ENCODE results near the gene CYP51A1.
"Not testable (repeated sequence)": the region's sequence is repeated elsewhere in the genome, so short reads cannot be mapped to it uniquely, and the experiment has no call there.

Gene CYP51A1

GRCh38 chr7:92095380-92095779 lies 38.9 kb downstream of the CYP51A1 start:
- Histone ChIP-seq H4K91ac (ENCODE audit: low read length) (no peak overlapping the region), H3K4me2 (ENCODE audit: low read length, poor library complexity, severe bottlenecking) (no peak overlapping the region), H3K4ac (ENCODE audit: low read depth in 1 of 2, low read length in 2 of 2) (no peak overlapping the region), H2BK5ac (ENCODE audit: low read depth, low read length, poor library complexity, severe bottlenecking) (no peak overlapping the region), H3K9me3 (ENCODE audit: control insufficient read depth, low read length) (no peaks in the 10 kb centered on the region), H2AFZ (ENCODE audit: low read depth, low read length) (no peak overlapping the region), H2BK120ac (ENCODE audit: low read depth, low read length) (no peak overlapping the region), H2BK15ac (ENCODE audit: low read depth, poor library complexity, severe bottlenecking) (no peak overlapping the region), H2BK12ac (ENCODE audit: low read length in 2 of 2) (no peak overlapping the region), H4K8ac (ENCODE audit: low read length) (no peak overlapping the region), H3K36me3 (ENCODE audit: control insufficient read depth in 1 of 2, insufficient read depth in 2 of 2, low read depth in 1 of 2, low read length in 2 of 2) (peaks cover 15 to 81% of the 10 kb centered on the region in 2 experiments), H2AK5ac (ENCODE audit: low read length, severe bottlenecking) (no peak overlapping the region), H3K14ac (ENCODE audit: low read length in 2 of 2) (no peak overlapping the region), H3K27me3 (ENCODE audit: control insufficient read depth in 1 of 2, insufficient read depth in 1 of 2, low read length in 2 of 2) (no peaks in the 10 kb centered on the region), H3K4me3 (ENCODE audit: insufficient read depth in 1 of 2, low read depth in 1 of 2, low read length in 2 of 2) (no peak overlapping the region), H3K27ac (ENCODE audit: low read length, poor library complexity, severe bottlenecking) (no peak overlapping the region), H3K23ac (ENCODE audit: low read length in 2 of 2) (no peak overlapping the region), H3K79me1 (replicated peaks; ENCODE audit: low read length, poor library complexity, severe bottlenecking) (peaks cover 3% of the 10 kb centered on the region), H3K9ac (ENCODE audit: low read length) (no peak overlapping the region), H3K18ac (ENCODE audit: low read depth in 1 of 2, low read length in 2 of 2) (no peak overlapping the region), H3K4me1 (ENCODE audit: control insufficient read depth, insufficient read depth, low read depth, low read length) (no peaks in the 10 kb centered on the region)
- 100% methylated on average over 1 of the region's 1 CpG for WGBS
- no peak for DNase-seq

- Histone ChIP-seq H2BK5ac (ENCODE audit: low read depth, low read length, poor library complexity, severe bottlenecking) (no peak overlapping the region), H3K4me1 (ENCODE audit: control insufficient read depth, insufficient read depth, low read depth, low read length) (no peaks in the 10 kb centered on the region), H3K27ac (ENCODE audit: low read length, poor library complexity, severe bottlenecking) (no peak overlapping the region), H3K23ac (ENCODE audit: low read length in 2 of 2) (no peak overlapping the region), H3K4me2 (ENCODE audit: low read length, poor library complexity, severe bottlenecking) (no peak overlapping the region), H3K4me3 (ENCODE audit: insufficient read depth in 1 of 2, low read depth in 1 of 2, low read length in 2 of 2) (no peak overlapping the region), H3K14ac (ENCODE audit: low read length in 2 of 2) (no peak overlapping the region), H2BK12ac (ENCODE audit: low read length in 2 of 2) (no peak overlapping the region), H3K18ac (ENCODE audit: low read depth in 1 of 2, low read length in 2 of 2) (no peak overlapping the region), H3K9ac (ENCODE audit: low read length) (no peak overlapping the region), H3K4ac (ENCODE audit: low read depth in 1 of 2, low read length in 2 of 2) (no peak overlapping the region), H3K79me1 (replicated peaks; ENCODE audit: low read length, poor library complexity, severe bottlenecking) (peaks cover 3% of the 10 kb centered on the region), H3K36me3 (ENCODE audit: control insufficient read depth in 1 of 2, insufficient read depth in 2 of 2, low read depth in 1 of 2, low read length in 2 of 2) (peaks cover 18 to 80% of the 10 kb centered on the region in 2 experiments), H4K8ac (ENCODE audit: low read length) (no peak overlapping the region), H2AK5ac (ENCODE audit: low read length, severe bottlenecking) (no peak overlapping the region), H3K27me3 (ENCODE audit: control insufficient read depth in 1 of 2, insufficient read depth in 1 of 2, low read length in 2 of 2) (no peaks in the 10 kb centered on the region), H2BK15ac (ENCODE audit: low read depth, poor library complexity, severe bottlenecking) (no peak overlapping the region), H2AFZ (ENCODE audit: low read depth, low read length) (no peak overlapping the region), H4K91ac (ENCODE audit: low read length) (no peak overlapping the region), H3K9me3 (ENCODE audit: control insufficient read depth, low read length) (peaks cover 7% of the 10 kb centered on the region), H2BK120ac (ENCODE audit: low read depth, low read length) (no peak overlapping the region)
- 100% methylated on average over 1 of the region's 1 CpG for WGBS
- no peak for DNase-seq
Measured at GRCh38 chr7:92092210-92092609, 42.1 kb downstream of the CYP51A1 start.

- no peak overlapping the region for H3K27ac ChIP-seq (ENCODE audit: low read length, poor library complexity, severe bottlenecking)
- no CpG with 5 or more reads among the region's 1 CpG for WGBS
Measured at GRCh38 chr7:92088266-92088665, 46.0 kb downstream of the CYP51A1 start.

GRCh38 chr7:92083922-92084321 lies 50.4 kb downstream of the CYP51A1 start:
- H2BK15ac ChIP-seq (ENCODE audit: low read depth, poor library complexity, severe bottlenecking); H3K18ac ChIP-seq (ENCODE audit: low read depth in 1 of 2, low read length in 2 of 2); H3K27ac ChIP-seq (ENCODE audit: low read length, poor library complexity, severe bottlenecking); H3K4me2 ChIP-seq (ENCODE audit: low read length, poor library complexity, severe bottlenecking); DNase-seq; H2BK12ac ChIP-seq (ENCODE audit: low read length in 2 of 2); H3K9ac ChIP-seq (ENCODE audit: low read length); H2BK5ac ChIP-seq (ENCODE audit: low read depth, low read length, poor library complexity, severe bottlenecking); H4K91ac ChIP-seq (ENCODE audit: low read length); H3K79me1 ChIP-seq (replicated peaks; ENCODE audit: low read length, poor library complexity, severe bottlenecking); H3K4me1 ChIP-seq (ENCODE audit: control insufficient read depth, insufficient read depth, low read depth, low read length); H2BK120ac ChIP-seq (ENCODE audit: low read depth, low read length); H3K4me3 ChIP-seq (ENCODE audit: insufficient read depth in 1 of 2, low read depth in 1 of 2, low read length in 2 of 2); H3K4ac ChIP-seq (ENCODE audit: low read depth in 1 of 2, low read length in 2 of 2); H3K14ac ChIP-seq (ENCODE audit: low read length in 2 of 2); H2AK5ac ChIP-seq (ENCODE audit: low read length, severe bottlenecking); H2AFZ ChIP-seq (ENCODE audit: low read depth, low read length); H3K23ac ChIP-seq (ENCODE audit: low read length in 2 of 2); H4K8ac ChIP-seq (ENCODE audit: low read length); H3K27me3 ChIP-seq (ENCODE audit: control insufficient read depth in 1 of 2, insufficient read depth in 1 of 2, low read length in 2 of 2): not testable (repeated sequence)
- 100% methylated on average over 2 of the region's 6 CpGs for WGBS
- Histone ChIP-seq H3K36me3 (ENCODE audit: control insufficient read depth in 1 of 2, insufficient read depth in 2 of 2, low read depth in 1 of 2, low read length in 2 of 2) (peaks cover 2 to 83% of the 10 kb centered on the region in 2 experiments), H3K9me3 (ENCODE audit: control insufficient read depth, low read length) (peaks cover 13% of the 10 kb centered on the region)

More at GRCh38 chr7:92088266-92088665, 46.0 kb downstream of the CYP51A1 start:
- Histone ChIP-seq H3K4me3 (ENCODE audit: insufficient read depth in 1 of 2, low read depth in 1 of 2, low read length in 2 of 2) (no peak overlapping the region), H3K23ac (ENCODE audit: low read length in 2 of 2) (no peak overlapping the region), H2BK120ac (ENCODE audit: low read depth, low read length) (no peak overlapping the region), H3K18ac (ENCODE audit: low read depth in 1 of 2, low read length in 2 of 2) (no peak overlapping the region), H3K36me3 (ENCODE audit: control insufficient read depth in 1 of 2, insufficient read depth in 2 of 2, low read depth in 1 of 2, low read length in 2 of 2) (peaks cover 10 to 91% of the 10 kb centered on the region in 2 experiments), H2AFZ (ENCODE audit: low read depth, low read length) (no peak overlapping the region), H3K4me2 (ENCODE audit: low read length, poor library complexity, severe bottlenecking) (no peak overlapping the region), H4K8ac (ENCODE audit: low read length) (no peak overlapping the region), H3K14ac (ENCODE audit: low read length in 2 of 2) (no peak overlapping the region), H2BK12ac (ENCODE audit: low read length in 2 of 2) (no peak overlapping the region), H3K79me1 (replicated peaks; ENCODE audit: low read length, poor library complexity, severe bottlenecking) (peaks cover 3% of the 10 kb centered on the region), H3K4ac (ENCODE audit: low read depth in 1 of 2, low read length in 2 of 2) (no peak overlapping the region), H3K4me1 (ENCODE audit: control insufficient read depth, insufficient read depth, low read depth, low read length) (no peaks in the 10 kb centered on the region), H4K91ac (ENCODE audit: low read length) (no peak overlapping the region), H3K9me3 (ENCODE audit: control insufficient read depth, low read length) (peaks cover 13% of the 10 kb centered on the region), H2AK5ac (ENCODE audit: low read length, severe bottlenecking) (no peak overlapping the region), H2BK15ac (ENCODE audit: low read depth, poor library complexity, severe bottlenecking) (no peak overlapping the region), H3K27me3 (ENCODE audit: control insufficient read depth in 1 of 2, insufficient read depth in 1 of 2, low read length in 2 of 2) (no peaks in the 10 kb centered on the region), H2BK5ac (ENCODE audit: low read depth, low read length, poor library complexity, severe bottlenecking) (no peak overlapping the region), H3K9ac (ENCODE audit: low read length) (no peak overlapping the region)
- no peak for DNase-seq
